GM18498 (cell line): Measurements from ENCODE around the gene NMUR1.

Experiments
- ATAC-seq: cut with Tn5 transposase; IDR thresholded peaks from one replicate; pipeline ENCODE4 v1.9.1; 2021; ENCODE audit warnings: mild to moderate bottlenecking, moderate library complexity; ENCODE audit not compliant: unreplicated experiment

The NMUR1 gene

DNA sequence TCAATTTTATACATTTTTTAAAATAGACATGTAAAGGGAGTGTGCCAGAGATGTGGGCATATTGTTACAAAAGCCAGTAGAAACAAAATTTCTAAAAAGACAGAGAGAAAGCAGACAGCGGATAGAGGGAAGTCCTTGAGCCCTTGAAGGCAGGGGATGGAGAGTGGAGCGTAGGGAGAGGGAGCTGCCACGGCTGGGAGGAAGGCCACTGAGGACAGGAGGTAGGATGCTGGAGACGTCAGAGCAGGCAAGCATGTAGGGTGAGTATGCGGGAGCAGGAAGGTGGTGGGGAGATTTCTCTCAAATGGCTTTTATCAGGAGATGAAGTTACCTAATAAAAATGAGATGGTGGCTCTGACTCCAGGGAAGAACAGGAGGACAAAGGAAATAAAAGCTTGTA lies 41.9 kb downstream of the NMUR1 start:
- no peak for ATAC-seq

DNA sequence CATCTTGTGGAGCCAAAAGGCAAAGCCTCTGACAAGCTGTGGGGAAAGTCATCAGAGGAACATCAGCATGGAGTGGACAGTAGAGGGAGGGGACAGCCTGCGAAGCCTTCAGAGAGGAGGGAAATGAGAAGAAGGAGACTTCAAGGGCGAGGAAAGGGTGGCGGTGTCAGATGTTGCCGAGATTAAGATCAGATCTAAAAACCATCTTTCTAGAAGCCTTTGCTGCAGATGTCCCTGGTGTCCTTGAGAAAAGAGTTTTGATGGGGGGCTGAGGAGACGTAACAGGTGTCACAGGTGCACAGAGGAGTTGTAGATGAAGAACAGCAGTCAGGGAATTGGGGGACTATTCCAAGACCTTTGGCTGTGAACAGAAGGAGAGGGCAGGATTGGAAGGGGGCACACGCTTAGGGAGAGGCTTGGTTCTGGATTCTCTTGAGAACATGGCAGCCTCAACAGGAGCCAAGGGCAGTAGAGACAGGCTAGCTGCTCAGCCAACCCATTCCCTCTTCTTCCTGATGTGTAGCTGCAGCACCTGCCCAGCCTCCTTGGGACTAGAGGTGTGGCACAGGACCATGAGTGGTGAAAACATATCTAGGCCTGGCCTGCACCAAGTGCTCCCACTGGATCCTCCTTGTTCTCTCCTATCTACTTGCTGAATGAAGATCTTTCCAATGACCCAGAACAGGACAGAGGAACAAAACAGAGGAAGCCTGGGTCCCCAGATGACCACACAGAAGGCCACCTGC lies 43.2 kb downstream of the NMUR1 start:
- no peak for ATAC-seq

DNA sequence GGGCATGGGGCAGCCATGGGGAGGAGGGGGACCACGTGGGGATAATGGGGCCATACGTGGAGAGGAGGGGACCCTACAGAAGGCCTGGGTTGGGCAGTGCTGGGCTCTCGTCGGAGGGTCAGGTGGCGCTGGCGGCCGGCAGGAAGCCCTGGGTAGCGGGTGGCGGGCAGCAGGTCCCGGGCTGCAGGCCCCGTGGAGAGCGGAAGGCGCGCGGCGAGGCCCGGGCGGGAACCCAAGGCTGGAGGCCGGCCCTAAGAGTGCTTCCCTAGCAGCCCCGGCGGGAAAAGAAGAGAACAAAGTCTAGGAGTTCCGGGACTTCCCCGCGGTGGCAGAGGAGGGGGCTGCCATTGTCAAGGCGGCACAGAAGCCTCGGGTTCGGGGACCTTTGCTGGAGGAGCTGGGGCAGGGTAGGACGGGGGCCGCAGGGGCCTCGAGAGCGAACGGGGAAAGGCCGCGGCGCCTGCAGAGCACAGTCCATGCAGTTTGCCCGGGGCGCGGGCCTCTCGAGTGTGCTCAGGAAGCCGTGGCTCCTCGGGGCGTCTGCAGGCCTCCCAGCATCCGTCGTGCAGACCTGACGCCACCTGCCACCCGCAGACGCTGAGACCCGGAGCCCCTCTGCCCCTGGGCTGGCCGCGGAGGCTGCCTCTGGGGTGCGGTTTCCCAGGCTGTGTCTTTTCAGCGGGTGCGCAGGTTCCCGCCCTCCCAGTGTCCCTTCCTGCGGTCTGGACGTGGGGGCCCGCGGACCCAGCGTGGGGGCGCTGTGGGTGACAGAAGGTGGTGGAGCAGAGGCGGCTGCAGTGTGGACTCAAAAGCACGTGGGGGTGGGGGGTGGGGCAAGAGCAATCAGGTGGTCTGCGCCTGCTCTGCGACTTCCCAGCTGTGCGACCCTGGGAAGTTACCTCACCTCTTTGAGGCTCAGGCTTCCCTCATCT lies 46.6 kb downstream of the NMUR1 start:
- no peak for ATAC-seq

DNA sequence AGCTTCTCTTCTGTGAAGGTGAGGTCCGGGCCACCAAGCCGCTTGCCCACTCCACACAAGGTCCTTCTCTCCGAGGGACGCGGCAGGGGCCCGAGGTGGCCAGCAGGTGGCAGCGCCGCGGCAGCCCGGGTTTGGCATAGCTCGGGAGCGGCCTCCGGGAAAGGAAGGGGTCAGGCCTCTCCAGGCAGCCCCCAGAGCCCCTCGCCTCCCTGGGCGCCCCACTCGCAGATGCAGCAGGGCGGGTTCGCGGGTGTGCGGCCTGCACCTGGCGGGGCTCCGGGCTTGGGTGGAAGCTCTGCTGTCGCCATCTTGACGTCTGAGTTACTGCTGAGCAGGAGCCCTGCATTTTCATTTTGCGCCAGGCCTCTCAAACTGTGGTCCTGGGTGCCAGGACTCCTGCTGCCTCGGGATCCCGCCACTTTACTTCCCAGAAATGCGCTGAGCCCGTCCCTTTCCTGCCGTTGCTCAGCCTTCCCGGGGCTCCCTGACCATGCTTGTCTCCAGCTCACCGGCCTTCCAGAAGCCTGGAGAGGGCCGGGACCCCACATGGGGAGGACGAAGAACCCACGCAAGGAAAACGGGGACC lies 47.3 kb downstream of the NMUR1 start:
- ATAC-seq, result peak; percentile 82

DNA sequence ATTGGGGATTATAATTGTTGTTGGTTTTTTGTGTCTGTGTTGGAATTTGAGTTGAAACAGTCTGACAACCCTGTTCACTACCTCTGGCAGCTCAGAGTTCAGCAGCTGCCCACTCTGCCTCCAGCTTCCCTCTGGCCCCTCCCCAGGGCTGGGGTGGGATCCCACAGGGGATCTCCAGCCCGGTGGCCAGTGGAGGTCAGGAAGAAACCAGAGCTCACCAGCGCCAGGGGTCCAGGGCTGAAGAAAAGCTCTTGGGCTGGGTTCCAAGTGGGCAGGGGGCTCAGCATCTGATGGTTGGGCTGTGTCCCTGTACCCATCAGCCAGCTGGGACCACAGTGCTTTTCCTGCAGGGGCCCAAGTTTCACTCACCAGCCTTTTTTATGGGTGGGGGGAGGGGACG lies 49.5 kb downstream of the NMUR1 start:
- ATAC-seq, result no peak

DNA sequence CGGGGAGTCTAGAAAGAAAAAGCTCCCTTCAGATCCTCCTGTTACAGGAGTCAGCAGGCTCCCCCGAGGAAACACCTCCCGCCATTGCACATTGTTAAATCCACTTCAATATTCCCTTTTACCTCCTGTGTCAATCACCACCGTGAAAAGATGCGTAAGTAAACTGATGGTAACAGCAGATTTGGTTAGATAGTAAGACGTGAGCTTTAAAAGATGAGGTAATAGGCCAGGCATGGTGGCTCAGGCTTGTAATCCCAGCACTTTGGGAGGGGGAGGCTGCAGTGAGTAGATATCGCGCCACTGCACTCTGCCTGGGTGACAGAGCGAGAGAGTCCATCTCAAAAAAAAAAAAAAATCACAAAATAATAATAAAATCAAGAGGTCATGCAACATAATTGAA lies 50.8 kb downstream of the NMUR1 start:
- ATAC-seq, result no peak

DNA sequence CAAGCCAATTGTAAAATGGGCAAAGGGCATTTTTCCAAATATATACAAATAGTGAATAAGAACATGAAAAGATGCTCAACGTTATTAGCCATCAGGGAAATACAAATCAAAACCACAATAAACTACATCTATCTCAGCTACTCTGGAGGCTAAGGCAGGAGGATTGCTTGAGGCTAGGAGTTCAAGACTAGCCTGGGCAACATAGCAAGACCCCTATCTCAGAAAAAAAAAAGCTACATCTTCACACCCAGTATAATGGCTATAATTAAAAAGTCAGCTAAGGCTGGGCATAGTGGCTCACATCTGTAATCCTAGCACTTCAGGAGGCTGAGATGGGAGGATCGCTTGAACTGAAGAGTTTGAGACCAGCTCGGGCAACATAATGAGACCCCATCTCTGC lies 53.3 kb downstream of the NMUR1 start:
- ATAC-seq, result no peak

DNA sequence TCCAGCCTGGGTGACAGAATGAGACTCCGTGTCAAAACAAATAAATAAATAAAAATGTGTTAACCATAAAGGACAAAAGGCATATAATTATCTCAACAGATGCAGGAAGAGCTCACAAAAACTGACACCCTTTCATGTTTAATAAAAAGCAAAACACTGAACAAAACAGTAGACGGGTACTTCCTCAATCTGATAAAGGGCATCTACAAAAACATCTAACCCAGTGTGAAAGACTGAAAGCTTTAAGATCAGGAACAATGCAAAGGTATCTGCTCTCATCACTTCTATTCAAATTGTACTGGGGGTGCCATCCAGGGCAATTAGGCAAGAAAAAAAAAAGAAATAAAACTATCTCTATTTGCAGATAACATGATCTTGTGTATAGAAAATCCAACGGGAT lies 54.3 kb downstream of the NMUR1 start:
- no peak for ATAC-seq
